Progenitor cell of endocrine pancreas (in vitro differentiated cells): Measurements from ENCODE around the gene CYBC1. TPM values are rescaled to one million over a fixed set of nuclear protein-coding genes. Genes with fewer than 3 reads are reported as not detected.

Experiments used
- DNase-seq: peaks from one replicate; pipeline ENCODE4 v3.0.0; 2021; ENCODE audit warnings: low spot score; ENCODE audit not compliant: unreplicated experiment
- H3K27ac Mint-ChIP-seq: 2 replicates; pipeline ENCODE4 v1.8.0; 2021; ENCODE audit warnings: mild to moderate bottlenecking, moderate library complexity, mixed read lengths
- H3K27me3 Mint-ChIP-seq: 2 replicates; pipeline ENCODE4 v1.8.0; 2021; ENCODE audit warnings: mixed read lengths
- H3K36me3 Mint-ChIP-seq: 2 replicates; pipeline ENCODE4 v1.8.0; 2022; ENCODE audit warnings: mixed read lengths; ENCODE audit not compliant: insufficient read depth
- H3K4me1 Mint-ChIP-seq: 2 replicates; pipeline ENCODE4 v1.8.0; 2021; ENCODE audit warnings: low read depth, mixed read lengths
- H3K4me3 Mint-ChIP-seq: 2 replicates; pipeline ENCODE4 v1.8.0; 2021; ENCODE audit warnings: low read depth, mild to moderate bottlenecking, moderate library complexity, mixed read lengths
- H3K9me3 Mint-ChIP-seq: 2 replicates; pipeline ENCODE4 v1.8.0; 2021; ENCODE audit warnings: low read depth, mixed read lengths
- CTCF ChIP-seq: fragments of 200-600 bp; sonication (generic); IDR thresholded peaks from one replicate; pipeline ENCODE4 v1.5.0; 2021; ENCODE audit warnings: antibody characterized with exemption, mild to moderate bottlenecking; ENCODE audit not compliant: unreplicated experiment
- total RNA-seq: library from RNA; stranded (reverse); gene quantifications from 2 replicates; pipeline ENCODE4 v1.2.1, GENCODE V29; 2021

The CYBC1 gene
- total RNA-seq, 1 donor from 2014 or later = 117 TPM

GRCh38 chr17:82408938-82409318 is 41.6 kb downstream of the CYBC1 start:
- Mint-ChIP-seq H3K9me3 (no peaks in the 10 kb centered on the region), H3K27me3 (no peaks in the 10 kb centered on the region), H3K27ac (no peak overlapping the region), H3K36me3 (peaks cover 9% of the 10 kb centered on the region), H3K4me1 (no peaks in the 10 kb centered on the region), H3K4me3 (no peak overlapping the region)
- no peak for DNase-seq
- no peak for TF ChIP-seq CTCF

GRCh38 chr17:82408288-82408937 is 42.1 kb downstream of the CYBC1 start:
- TF ChIP-seq CTCF = no peak
- DNase-seq = no peak
- Mint-ChIP-seq H3K27me3 (no peaks in the 10 kb centered on the region), H3K36me3 (peaks cover 11% of the 10 kb centered on the region), H3K4me3 (no peak overlapping the region), H3K9me3 (no peaks in the 10 kb centered on the region), H3K4me1 (no peaks in the 10 kb centered on the region), H3K27ac (no peak overlapping the region)

GRCh38 chr17:82407255-82407654 is 43.3 kb downstream of the CYBC1 start:
- H3K27ac Mint-ChIP-seq = no peak overlapping the region
- no peaks in the 10 kb centered on the region for H3K9me3 Mint-ChIP-seq
- no peak for TF ChIP-seq CTCF
- H3K27me3 Mint-ChIP-seq = no peaks in the 10 kb centered on the region
- H3K4me3 Mint-ChIP-seq = no peak overlapping the region
- H3K36me3 Mint-ChIP-seq = peaks cover 14% of the 10 kb centered on the region
- H3K4me1 Mint-ChIP-seq = no peaks in the 10 kb centered on the region
- DNase-seq = no peak

GRCh38 chr17:82406131-82406671 is 44.4 kb downstream of the CYBC1 start:
- TF ChIP-seq CTCF = no peak
- Mint-ChIP-seq H3K4me3 (no peak overlapping the region), H3K36me3 (peaks cover 16% of the 10 kb centered on the region), H3K4me1 (no peaks in the 10 kb centered on the region), H3K27ac (no peak overlapping the region), H3K27me3 (no peaks in the 10 kb centered on the region), H3K9me3 (no peaks in the 10 kb centered on the region)
- no peak for DNase-seq

GRCh38 chr17:82405051-82405450 is 45.5 kb downstream of the CYBC1 start:
- Mint-ChIP-seq H3K4me1 (no peaks in the 10 kb centered on the region), H3K27ac (no peak overlapping the region), H3K9me3 (no peaks in the 10 kb centered on the region), H3K36me3 (peaks cover 20% of the 10 kb centered on the region), H3K27me3 (no peaks in the 10 kb centered on the region), H3K4me3 (no peak overlapping the region)
- no peak for TF ChIP-seq CTCF
- no peak for DNase-seq
